Stimulated activated CD8-positive, alpha-beta memory T cell treated with anti-CD3 and anti-CD28 coated beads, Interleukin-4, amount 100 ng/mL, for 24 hours (primary cell): Measurements from ENCODE around the gene SPEF2.

Source experiments
- DNase-seq: peaks from one replicate; pipeline ENCODE4 v3.0.0-alpha.2; 2020; ENCODE audit warnings: low read depth

Gene SPEF2

GRCh38 chr5:35707659-35708058 lies 90.0 kb downstream of the SPEF2 start:
- DNase-seq, result no peak

GRCh38 chr5:35709688-35710087 lies 92.0 kb downstream of the SPEF2 start:
- DNase-seq, result no peak

- DNase-seq, result no peak
Measured at GRCh38 chr5:35717718-35718117, 100.1 kb downstream of the SPEF2 start.

- no peak for DNase-seq
Measured at GRCh38 chr5:35735718-35736117, 118.1 kb downstream of the SPEF2 start.

- DNase-seq, result no peak
Measured at GRCh38 chr5:35736280-35736679, 118.6 kb downstream of the SPEF2 start.

- DNase-seq, result no peak
Measured at GRCh38 chr5:35741126-35741716, 123.6 kb downstream of the SPEF2 start.

- DNase-seq, result no peak
Measured at GRCh38 chr5:35741971-35742370, 124.3 kb downstream of the SPEF2 start.

- DNase-seq, result no peak
Measured at GRCh38 chr5:35743644-35744043, 126.0 kb downstream of the SPEF2 start.

- no peak for DNase-seq
Measured at GRCh38 chr5:35745193-35745592, 127.5 kb downstream of the SPEF2 start.

GRCh38 chr5:35745660-35746059 lies 128.0 kb downstream of the SPEF2 start:
- DNase-seq, result no peak

GRCh38 chr5:35752012-35752411 lies 134.3 kb downstream of the SPEF2 start:
- no peak for DNase-seq

- no peak for DNase-seq
Measured at GRCh38 chr5:35753500-35753899, 135.8 kb downstream of the SPEF2 start.

GRCh38 chr5:35754481-35754880 lies 136.8 kb downstream of the SPEF2 start:
- no peak for DNase-seq

GRCh38 chr5:35755966-35756365 lies 138.3 kb downstream of the SPEF2 start:
- DNase-seq, result no peak

GRCh38 chr5:35758151-35758724 lies 140.6 kb downstream of the SPEF2 start:
- DNase-seq, result no peak

GRCh38 chr5:35761541-35761940 lies 143.9 kb downstream of the SPEF2 start:
- no peak for DNase-seq

GRCh38 chr5:35762368-35762767 lies 144.7 kb downstream of the SPEF2 start:
- DNase-seq, result no peak

GRCh38 chr5:35765921-35766320 lies 148.3 kb downstream of the SPEF2 start:
- no peak for DNase-seq

- no peak for DNase-seq
Measured at GRCh38 chr5:35771300-35771699, 153.6 kb downstream of the SPEF2 start.

GRCh38 chr5:35771839-35772238 lies 154.2 kb downstream of the SPEF2 start:
- DNase-seq, result no peak

GRCh38 chr5:35773967-35774366 lies 156.3 kb downstream of the SPEF2 start:
- DNase-seq, result no peak

- DNase-seq, result no peak
Measured at GRCh38 chr5:35776757-35777156, 159.1 kb downstream of the SPEF2 start.

- DNase-seq, result peak; percentile 56
Measured at GRCh38 chr5:35777358-35778087, 159.9 kb downstream of the SPEF2 start.
